T-cell (primary cell): ENCODE measurements around the gene CD93. TPM values are rescaled to one million over a fixed set of nuclear protein-coding genes. Genes with fewer than 3 reads are reported as not detected.
A peak's percentile ranks its signal among the peaks of the same experiment; 100 is the strongest.

Experiments used
- ATAC-seq, 4 experiments: fragments of 200-7000 bp in 3 of 4; fragments of 150-1000 bp in 1 of 4; cut with Tn5 transposase; replicated peaks in 1 of 4; 1 replicate in 3 of 4; 2 replicates in 1 of 4; pipeline ENCODE4 v1.10.0; 2021; ENCODE audit warnings: moderate library complexity in 3 of 4, mild to moderate bottlenecking in 2 of 4, moderate number of reproducible peaks in 1 of 4
- CTCF ChIA-PET, 2 donors: fragments of 300-600 bp; sonication (Branson Sonifier 250); formaldehyde crosslinking; loops; one replicate each; lab custom pipeline; 2022; ENCODE audit warnings: antibody characterized with exemption in 2 of 2; lab: Charles Lee
- POLR2A ChIA-PET, 2 donors: fragments of 300-600 bp; sonication (Branson Sonifier 250); formaldehyde crosslinking; loops; one replicate each; lab custom pipeline; 2022; ENCODE audit warnings: antibody characterized with exemption in 2 of 2; lab: Charles Lee
- DNase-seq, 35 experiments: peaks; one replicate each; pipeline versions ENCODE4 v3.0.0 to v3.0.0-alpha.2; 2013 to 2023
- H3K27ac ChIP-seq: one replicate; pipeline ENCODE4 v1.5.1; 2013; ENCODE audit warnings: low read length
- H3K27me3 ChIP-seq, 2 experiments: replicated peaks in 1 of 2; 1 replicate in 1 of 2; 2 replicates in 1 of 2; pipeline versions ENCODE4 v1.6.1 to v1.7.0; 2013; ENCODE audit warnings: low read length in 1 of 2, mixed read lengths in 1 of 2; ENCODE audit not compliant: control insufficient read depth in 2 of 2, insufficient read depth in 2 of 2; ENCODE audit errors: extremely low read depth in 1 of 2
- H3K36me3 ChIP-seq, 2 donors: 1 replicate in 1 of 2; 2 replicates in 1 of 2; pipeline versions ENCODE4 v1.6.1 to v1.7.0; 2013; ENCODE audit warnings: low read length in 1 of 2; ENCODE audit not compliant: control insufficient read depth in 2 of 2, insufficient read depth in 1 of 2; ENCODE audit errors: extremely low read depth in 1 of 2
- H3K4me1 ChIP-seq, 2 experiments: 1 replicate in 1 of 2; 2 replicates in 1 of 2; pipeline versions ENCODE4 v1.6.1 to v1.7.0; 2013; ENCODE audit warnings: low read length in 2 of 2, mixed read lengths in 1 of 2; ENCODE audit not compliant: insufficient read depth in 2 of 2, control insufficient read depth in 1 of 2; ENCODE audit errors: extremely low read depth in 1 of 2
- H3K4me3 ChIP-seq, 2 donors: 1 replicate in 1 of 2; 2 replicates in 1 of 2; pipeline versions ENCODE4 v1.5.1 to v1.7.0; 2013; ENCODE audit warnings: mild to moderate bottlenecking in 2 of 2, low read length in 1 of 2, moderate library complexity in 1 of 2; ENCODE audit not compliant: control insufficient read depth in 1 of 2; ENCODE audit errors: extremely low read depth in 1 of 2
- H3K9me3 ChIP-seq: 2 replicates; pipeline ENCODE4 v1.7.0; 2013
- H3K27ac Mint-ChIP-seq, 2 donors: one replicate each; pipeline ENCODE4 v1.8.0; 2020 to 2021; ENCODE audit warnings: mild to moderate bottlenecking in 2 of 2, mixed read lengths in 2 of 2
- H3K27me3 Mint-ChIP-seq, 2 donors: one replicate each; pipeline ENCODE4 v1.8.0; 2021 to 2022; ENCODE audit warnings: mixed read lengths in 2 of 2
- H3K36me3 Mint-ChIP-seq: one replicate; pipeline ENCODE4 v1.8.0; 2021; ENCODE audit warnings: mixed read lengths
- H3K4me1 Mint-ChIP-seq, 3 donors: one replicate each; pipeline ENCODE4 v1.8.0; 2020 to 2022; ENCODE audit warnings: mixed read lengths in 3 of 3, mild to moderate bottlenecking in 1 of 3
- H3K4me3 Mint-ChIP-seq, 3 donors: one replicate each; pipeline ENCODE4 v1.8.0; 2020 to 2022; ENCODE audit warnings: mild to moderate bottlenecking in 3 of 3, mixed read lengths in 3 of 3, moderate library complexity in 3 of 3
- H3K9me3 Mint-ChIP-seq, 3 donors: one replicate each; pipeline ENCODE4 v1.8.0; 2020 to 2022; ENCODE audit warnings: mixed read lengths in 3 of 3
- WGBS: methylation state at CpG from one replicate; pipeline ENCODE4 v1.1.5; 2013; ENCODE audit warnings: missing lambda C conversion rate; ENCODE audit not compliant: insufficient coverage; 5-methylcytosine and 5-hydroxymethylcytosine counted together
- total RNA-seq, 35 experiments: library from RNA in 6 of 35; stranded (reverse) in 6 of 35; fragments of 120-200 nt in 1 of 35; gene quantifications; one replicate each; pipeline versions ENCODE4 v1.2.1 to v1.2.4 and lab custom pipeline; 2013 to 2026

Gene CD93
- total RNA-seq, 5 donors from 2014 or later (not counting 1 experiment from before 2014, with no cell fraction given): 0.38 to 1.9 (median 0.58) TPM

GRCh38 chr20:23126281-23127061, 40.3 kb upstream of the CD93 start:
- WGBS: 58% methylated on average over 10 of the region's 12 CpGs
- Mint-ChIP-seq H3K4me1 (no peaks in the 10 kb centered on the region), H3K27ac (no peak overlapping the region), H3K4me3 (no peak overlapping the region), H3K9me3 (no peaks in the 10 kb centered on the region), H3K36me3 (no peaks in the 10 kb centered on the region), H3K27me3 (peaks cover 0 to 3% of the 10 kb centered on the region in 2 donors)
- ATAC-seq (no peak), DNase-seq (no peak)
- ChIA-PET CTCF (no interaction called here), POLR2A (no interaction called here)
- H3K27ac ChIP-seq: no peak overlapping the region
- no peak overlapping the region for H3K4me3 ChIP-seq
- H3K27me3 ChIP-seq: peaks cover 0 to 7% of the 10 kb centered on the region in 2 experiments
- H3K4me1 ChIP-seq: peaks cover 2 to 35% of the 10 kb centered on the region in 2 experiments
- H3K36me3 ChIP-seq: no peaks in the 10 kb centered on the region
- no peaks in the 10 kb centered on the region for H3K9me3 ChIP-seq

GRCh38 chr20:23125625-23126191, 39.6 kb upstream of the CD93 start:
- no peak for ATAC-seq
- peak in 1 of 35 experiments; percentile 30 for DNase-seq
- Mint-ChIP-seq H3K27ac (no peak overlapping the region), H3K9me3 (no peaks in the 10 kb centered on the region), H3K4me3 (no peak overlapping the region), H3K36me3 (no peaks in the 10 kb centered on the region), H3K27me3 (peaks cover 0 to 3% of the 10 kb centered on the region in 2 donors), H3K4me1 (no peaks in the 10 kb centered on the region)
- 56% methylated on average over 1 of the region's 5 CpGs for WGBS
- peaks cover 2 to 35% of the 10 kb centered on the region in 2 experiments for H3K4me1 ChIP-seq
- ChIA-PET POLR2A (no interaction called here), CTCF (no interaction called here)
- H3K36me3 ChIP-seq: no peaks in the 10 kb centered on the region
- no peak overlapping the region for H3K4me3 ChIP-seq
- H3K27ac ChIP-seq: no peak overlapping the region
- H3K9me3 ChIP-seq: no peaks in the 10 kb centered on the region
- peaks cover 0 to 9% of the 10 kb centered on the region in 2 experiments for H3K27me3 ChIP-seq

- ATAC-seq: no peak
- Mint-ChIP-seq H3K27ac (no peak overlapping the region), H3K4me3 (no peak overlapping the region), H3K4me1 (no peaks in the 10 kb centered on the region), H3K9me3 (no peaks in the 10 kb centered on the region), H3K27me3 (peaks cover 0 to 3% of the 10 kb centered on the region in 2 donors), H3K36me3 (no peaks in the 10 kb centered on the region)
- H3K27me3 ChIP-seq: peaks cover 0 to 14% of the 10 kb centered on the region in 2 experiments
- no peak overlapping the region for H3K27ac ChIP-seq
- POLR2A ChIA-PET: no interaction called here
- H3K4me1 ChIP-seq: peaks cover 2 to 35% of the 10 kb centered on the region in 2 experiments
- CTCF ChIA-PET: no interaction called here
- WGBS: 57% methylated on average over 3 of the region's 5 CpGs
- H3K36me3 ChIP-seq: no peaks in the 10 kb centered on the region
- H3K4me3 ChIP-seq: no peak overlapping the region
- no peak for DNase-seq
- H3K9me3 ChIP-seq: no peaks in the 10 kb centered on the region
These were observed 39.0 kb upstream of the CD93 start for GRCh38 chr20:23125159-23125558.

GRCh38 chr20:23123886-23124285, 37.8 kb upstream of the CD93 start:
- Histone ChIP-seq H3K27me3 (peaks cover 0 to 14% of the 10 kb centered on the region in 2 experiments), H3K9me3 (no peaks in the 10 kb centered on the region), H3K4me1 (peaks cover 1 to 36% of the 10 kb centered on the region in 2 experiments), H3K27ac (no peak overlapping the region), H3K4me3 (no peak overlapping the region), H3K36me3 (no peaks in the 10 kb centered on the region)
- no peak for ATAC-seq
- H3K36me3 Mint-ChIP-seq: no peaks in the 10 kb centered on the region
- DNase-seq: no peak
- H3K27me3 Mint-ChIP-seq: peaks cover 0 to 3% of the 10 kb centered on the region in 2 donors
- H3K27ac Mint-ChIP-seq: no peak overlapping the region
- CTCF ChIA-PET: no interaction called here
- POLR2A ChIA-PET: no interaction called here
- 90% methylated on average over 8 of the region's 10 CpGs for WGBS
- H3K4me3 Mint-ChIP-seq: no peak overlapping the region
- H3K9me3 Mint-ChIP-seq: no peaks in the 10 kb centered on the region
- H3K4me1 Mint-ChIP-seq: no peaks in the 10 kb centered on the region

- peaks cover 0 to 3% of the 10 kb centered on the region in 2 donors for H3K27me3 Mint-ChIP-seq
- peak in 1 of 35 experiments; percentile 27 for DNase-seq
- peaks cover 0 to 28% of the 10 kb centered on the region in 2 experiments for H3K4me1 ChIP-seq
- no peaks in the 10 kb centered on the region for H3K36me3 ChIP-seq
- H3K27ac ChIP-seq: no peak overlapping the region
- H3K27ac Mint-ChIP-seq: no peak overlapping the region
- no peaks in the 10 kb centered on the region for H3K36me3 Mint-ChIP-seq
- H3K4me3 ChIP-seq: no peak overlapping the region
- H3K4me1 Mint-ChIP-seq: no peaks in the 10 kb centered on the region
- no peaks in the 10 kb centered on the region for H3K9me3 Mint-ChIP-seq
- no peak overlapping the region for H3K4me3 Mint-ChIP-seq
- H3K9me3 ChIP-seq: no peaks in the 10 kb centered on the region
- CTCF ChIA-PET: no interaction called here
- WGBS: 89% methylated on average over 14 of the region's 18 CpGs
- POLR2A ChIA-PET: no interaction called here
- no peak for ATAC-seq
- H3K27me3 ChIP-seq: peaks cover 0 to 16% of the 10 kb centered on the region in 2 experiments
These were observed 36.9 kb upstream of the CD93 start for GRCh38 chr20:23122796-23123655.

- no peak for ATAC-seq
- Mint-ChIP-seq H3K4me3 (no peak overlapping the region), H3K9me3 (no peaks in the 10 kb centered on the region), H3K27ac (no peak overlapping the region), H3K36me3 (no peaks in the 10 kb centered on the region), H3K27me3 (peaks cover 0 to 3% of the 10 kb centered on the region in 2 donors), H3K4me1 (no peaks in the 10 kb centered on the region)
- POLR2A ChIA-PET: no interaction called here
- H3K36me3 ChIP-seq: no peaks in the 10 kb centered on the region
- DNase-seq: no peak
- peaks cover 0 to 21% of the 10 kb centered on the region in 2 experiments for H3K4me1 ChIP-seq
- no peaks in the 10 kb centered on the region for H3K9me3 ChIP-seq
- H3K27me3 ChIP-seq: peaks cover 0 to 16% of the 10 kb centered on the region in 2 experiments
- H3K27ac ChIP-seq: no peak overlapping the region
- no peak overlapping the region for H3K4me3 ChIP-seq
- CTCF ChIA-PET: no interaction called here
- WGBS: 84% methylated on average over 5 of the region's 9 CpGs
These were observed 36.2 kb upstream of the CD93 start for GRCh38 chr20:23122321-23122720.
